ENCODE measurements around the gene IL1RAP. TPM values are rescaled to one million over a fixed set of nuclear protein-coding genes. Genes with fewer than 3 reads are reported as not detected.

The IL1RAP gene
- total and polyA plus RNA-seq, 2 experiments from 2014 or later: 14.6 to 46.5 TPM

GRCh38 chr3:190522621-190523222 is 8.8 kb downstream of the IL1RAP start:
- no peak for TF ChIP-seq EZH2phosphoT487 (IDR thresholded peaks at IDR 0.05; ENCODE audit: low read depth, severe bottlenecking, unreplicated experiment)
- no peak for TF ChIP-seq EZH2 (IDR thresholded peaks at IDR 0.05; ENCODE audit: borderline replicate concordance)
- no peak for TF ChIP-seq CTCF (IDR thresholded peaks at IDR 0.05; ENCODE audit: poor library complexity)
- H3K27ac ChIP-seq: no peak overlapping the region
- H3K4me3 ChIP-seq: no peak overlapping the region
- H3K4me2 ChIP-seq: no peak overlapping the region
- no peaks in the 10 kb centered on the region for H3K9me2 ChIP-seq (replicated peaks; ENCODE audit: insufficient read depth)
- peaks cover 48% of the 10 kb centered on the region for H3K79me2 ChIP-seq
- no peaks in the 10 kb centered on the region for H4K20me1 ChIP-seq (ENCODE audit: insufficient read depth, poor library complexity, severe bottlenecking)
- H3K9me3 ChIP-seq (ENCODE audit: low read depth): no peaks in the 10 kb centered on the region
- H3K4me1 ChIP-seq (ENCODE audit: insufficient read depth): peaks cover 7% of the 10 kb centered on the region
- no peaks in the 10 kb centered on the region for H3K27me3 ChIP-seq
- H3K36me3 ChIP-seq (replicated peaks; ENCODE audit: insufficient read depth, low read depth): no peaks in the 10 kb centered on the region
- DNase-seq (ENCODE audit: low spot score): no peak
- no peak overlapping the region for H2AFZ ChIP-seq

GRCh38 chr3:190524942-190525341 is 11.1 kb downstream of the IL1RAP start:
- Histone ChIP-seq H3K9me3 (ENCODE audit: low read depth) (no peaks in the 10 kb centered on the region), H3K27me3 (no peaks in the 10 kb centered on the region), H4K20me1 (ENCODE audit: insufficient read depth, poor library complexity, severe bottlenecking) (no peaks in the 10 kb centered on the region), H3K27ac (no peak overlapping the region), H3K4me2 (no peak overlapping the region), H2AFZ (no peak overlapping the region), H3K4me3 (no peak overlapping the region), H3K9me2 (replicated peaks; ENCODE audit: insufficient read depth) (no peaks in the 10 kb centered on the region), H3K36me3 (replicated peaks; ENCODE audit: insufficient read depth, low read depth) (no peaks in the 10 kb centered on the region), H3K4me1 (ENCODE audit: insufficient read depth) (peaks cover 11% of the 10 kb centered on the region), H3K79me2 (peaks cover 40% of the 10 kb centered on the region)
- 100% methylated on average over 1 of the region's 1 CpG for WGBS (ENCODE audit: low lambda C conversion rate, missing lambda C conversion rate)
- DNase-seq (ENCODE audit: low spot score): no peak
- TF ChIP-seq EZH2phosphoT487 (IDR thresholded peaks at IDR 0.05; ENCODE audit: low read depth, severe bottlenecking, unreplicated experiment): no peak
- no peak for TF ChIP-seq CTCF (IDR thresholded peaks at IDR 0.05; ENCODE audit: poor library complexity)
- TF ChIP-seq EZH2 (IDR thresholded peaks at IDR 0.05; ENCODE audit: borderline replicate concordance): no peak

GRCh38 chr3:190525634-190526033 is 11.7 kb downstream of the IL1RAP start:
- Histone ChIP-seq H3K9me3 (ENCODE audit: low read depth) (no peaks in the 10 kb centered on the region), H3K36me3 (replicated peaks; ENCODE audit: insufficient read depth, low read depth) (no peaks in the 10 kb centered on the region), H3K4me3 (no peak overlapping the region), H3K27ac (no peak overlapping the region), H3K4me2 (no peak overlapping the region), H3K27me3 (no peaks in the 10 kb centered on the region), H3K4me1 (ENCODE audit: insufficient read depth) (peaks cover 11% of the 10 kb centered on the region), H4K20me1 (ENCODE audit: insufficient read depth, poor library complexity, severe bottlenecking) (no peaks in the 10 kb centered on the region), H3K9me2 (replicated peaks; ENCODE audit: insufficient read depth) (no peaks in the 10 kb centered on the region), H2AFZ (no peak overlapping the region), H3K79me2 (peaks cover 41% of the 10 kb centered on the region)
- 96% methylated on average over 2 of the region's 2 CpGs for WGBS (ENCODE audit: low lambda C conversion rate, missing lambda C conversion rate)
- no peak for DNase-seq (ENCODE audit: low spot score)
- TF ChIP-seq CTCF (IDR thresholded peaks at IDR 0.05; ENCODE audit: poor library complexity) (no peak), EZH2phosphoT487 (IDR thresholded peaks at IDR 0.05; ENCODE audit: low read depth, severe bottlenecking, unreplicated experiment) (no peak), EZH2 (IDR thresholded peaks at IDR 0.05; ENCODE audit: borderline replicate concordance) (no peak)

All from hepatocyte (in vitro differentiated cells).